CD4-positive, alpha-beta T cell treated with Interleukin-17A for 4 hours (primary cell): Measurements from ENCODE around the gene SLC2A14.
A peak's percentile ranks its signal among the peaks of the same experiment; 100 is the strongest.
"Not testable (repeated sequence)": the region's sequence is repeated elsewhere in the genome, so short reads cannot be mapped to it uniquely, and the experiment has no call there.

Experiments used
- DNase-seq: peaks from one replicate; pipeline ENCODE4 v3.0.0-alpha.2; 2020; ENCODE audit warnings: mixed read lengths

SLC2A14 gene

DNA sequence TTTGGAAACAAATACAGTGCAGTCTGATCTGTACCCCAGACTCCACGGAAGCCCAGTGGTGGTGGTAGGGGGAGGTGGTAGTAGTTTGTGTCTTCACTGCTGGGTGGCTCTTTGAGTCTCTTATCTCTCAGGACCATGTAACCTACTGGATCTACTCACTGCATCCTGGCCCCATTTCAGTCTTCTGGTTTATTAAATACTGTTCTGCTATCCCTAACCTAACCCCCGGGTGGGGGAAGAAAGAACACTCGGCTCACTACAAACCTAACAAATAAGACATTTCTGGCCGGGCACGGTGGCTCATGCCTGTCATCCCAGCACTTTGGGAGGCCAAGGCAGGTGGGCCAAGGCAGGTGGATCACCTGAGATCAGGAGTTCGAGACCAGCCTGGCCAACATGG lies 39.5 kb downstream of the SLC2A14 start:
- not testable (repeated sequence) for DNase-seq

DNA sequence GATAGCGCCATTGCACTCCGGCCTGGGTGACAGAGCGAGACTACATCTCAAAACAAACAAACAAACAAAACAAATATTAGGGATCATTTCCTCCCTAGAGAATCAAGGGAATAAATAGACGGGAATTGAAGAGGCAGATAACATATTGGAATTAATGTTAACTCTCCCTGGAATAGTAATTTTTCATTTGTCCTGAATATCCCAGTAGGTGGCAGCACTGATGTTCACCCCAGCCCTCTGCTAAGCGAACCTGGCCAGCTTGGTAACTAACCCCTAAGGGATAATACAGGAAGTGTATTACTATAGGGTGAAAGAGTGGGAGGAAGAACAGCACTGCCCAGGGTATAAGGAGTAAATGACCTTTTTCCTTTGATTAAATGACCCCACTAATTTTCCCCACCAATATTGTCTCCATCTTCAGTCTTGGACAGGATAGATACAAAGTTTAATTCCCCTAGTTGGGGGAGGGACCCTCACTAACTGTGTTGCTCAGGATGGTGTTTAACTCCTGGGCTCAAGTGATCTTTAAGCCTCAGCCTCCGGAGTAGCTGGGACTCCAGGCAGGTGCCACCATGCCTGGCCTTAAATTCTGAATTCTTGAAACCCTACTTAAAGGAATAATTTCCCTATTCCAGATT lies 40.5 kb downstream of the SLC2A14 start:
- DNase-seq = peak; percentile 31

- not testable (repeated sequence) for DNase-seq
These were observed 43.0 kb downstream of the SLC2A14 start for GRCh38 chr12:7829737-7830136.

- DNase-seq = not testable (repeated sequence)
These were observed 47.0 kb downstream of the SLC2A14 start for GRCh38 chr12:7825754-7826153.

DNA sequence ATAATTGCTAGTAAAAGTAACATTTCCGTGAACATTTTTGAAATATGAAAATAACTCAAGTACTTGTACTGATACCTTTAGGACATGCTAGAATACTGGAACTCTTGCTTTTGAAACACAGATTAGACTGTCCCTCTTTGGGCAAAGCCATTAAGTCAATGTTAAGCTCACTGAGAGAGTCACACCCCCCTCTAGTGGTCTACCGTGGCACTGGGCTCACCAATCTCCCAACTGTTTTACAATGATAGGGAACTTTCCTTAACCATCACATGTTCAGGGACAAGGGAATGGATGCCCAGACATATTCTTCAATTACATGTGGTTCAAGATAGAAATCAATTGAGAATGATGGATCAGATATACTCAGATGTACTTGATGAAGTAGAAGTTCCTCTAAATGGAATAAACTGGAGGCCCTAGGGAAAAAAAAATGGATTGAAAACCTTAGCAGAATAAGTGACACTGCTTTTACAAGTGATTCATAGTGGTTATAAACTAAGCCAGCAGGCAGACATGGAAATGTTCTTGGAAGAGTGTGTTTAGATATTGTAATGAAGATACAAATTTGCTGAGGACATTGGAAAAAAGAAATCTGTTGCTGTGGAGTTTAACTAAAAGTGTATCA lies 65.7 kb downstream of the SLC2A14 start:
- peak; percentile 63 for DNase-seq

DNA sequence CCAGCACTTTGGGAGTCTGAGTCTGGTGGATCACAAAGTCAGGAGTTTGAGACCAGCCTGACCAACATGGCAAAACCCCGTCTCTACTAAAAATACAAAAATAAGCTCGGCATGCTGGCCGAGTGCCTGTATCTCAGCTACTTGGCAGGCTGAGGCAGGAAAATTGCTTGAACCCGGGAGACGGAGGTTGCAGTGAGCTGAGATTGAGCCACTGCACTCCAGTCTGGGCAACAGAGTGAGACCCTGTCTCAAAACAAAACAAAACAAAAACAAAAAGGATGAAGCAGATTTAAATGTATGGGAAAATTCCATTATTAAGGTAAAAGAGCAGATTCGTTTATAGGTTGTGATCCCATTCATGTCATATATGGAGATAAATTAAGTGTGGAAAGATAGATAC lies 66.4 kb downstream of the SLC2A14 start:
- DNase-seq = not testable (repeated sequence)

DNA sequence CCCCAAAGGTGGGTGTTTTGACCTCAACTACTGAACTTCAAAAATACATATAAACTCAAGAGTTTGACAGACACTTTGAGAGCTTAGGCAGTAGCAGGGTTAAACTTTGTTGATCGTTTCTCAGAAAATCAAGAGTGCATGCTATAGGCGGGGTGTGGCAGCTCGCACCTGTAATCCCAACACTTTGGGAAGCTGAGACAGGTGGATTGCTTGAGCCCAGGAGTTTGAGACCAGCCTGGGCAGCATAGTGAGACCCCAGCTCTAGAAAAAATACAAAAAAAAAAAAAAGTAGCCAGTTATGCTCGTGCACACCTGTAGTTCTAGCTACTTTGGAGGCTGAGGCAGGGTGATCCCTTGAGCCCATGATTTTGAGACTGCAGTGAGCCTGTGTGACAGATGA lies 71.3 kb downstream of the SLC2A14 start:
- DNase-seq = no peak

DNA sequence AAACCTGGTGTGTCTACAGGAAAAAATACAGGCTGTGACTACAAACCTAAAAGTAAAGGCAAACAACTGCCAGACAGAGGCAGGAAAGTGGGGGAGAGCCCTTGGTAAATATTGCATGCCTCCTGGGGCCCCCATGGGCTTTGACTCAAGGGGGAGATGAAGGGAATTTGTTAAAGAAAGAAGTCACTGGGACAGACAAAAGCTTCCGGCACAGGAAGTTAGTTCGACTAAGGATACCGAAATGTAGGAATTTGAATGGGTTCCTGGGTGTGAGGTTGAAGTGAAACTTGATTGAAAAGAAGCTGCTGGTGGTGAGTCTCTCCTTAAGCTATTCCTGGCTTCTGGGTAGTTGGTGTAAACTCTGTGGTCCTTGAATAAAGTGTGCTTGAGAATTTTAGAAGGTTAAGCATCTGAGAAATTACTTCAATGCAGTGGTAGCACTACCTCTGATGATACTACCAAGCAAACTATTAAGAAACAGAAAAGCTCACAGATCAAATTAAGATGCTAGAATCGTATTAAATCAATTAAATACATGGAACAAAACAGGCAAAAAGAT lies 73.9 kb downstream of the SLC2A14 start:
- not testable (repeated sequence) for DNase-seq

- no peak for DNase-seq
These were observed 74.9 kb downstream of the SLC2A14 start for GRCh38 chr12:7797698-7798398.

GRCh38 chr12:7797269-7797668 lies 75.4 kb downstream of the SLC2A14 start:
- not testable (repeated sequence) for DNase-seq

GRCh38 chr12:7793211-7793610 lies 79.5 kb downstream of the SLC2A14 start:
- no peak for DNase-seq

DNA sequence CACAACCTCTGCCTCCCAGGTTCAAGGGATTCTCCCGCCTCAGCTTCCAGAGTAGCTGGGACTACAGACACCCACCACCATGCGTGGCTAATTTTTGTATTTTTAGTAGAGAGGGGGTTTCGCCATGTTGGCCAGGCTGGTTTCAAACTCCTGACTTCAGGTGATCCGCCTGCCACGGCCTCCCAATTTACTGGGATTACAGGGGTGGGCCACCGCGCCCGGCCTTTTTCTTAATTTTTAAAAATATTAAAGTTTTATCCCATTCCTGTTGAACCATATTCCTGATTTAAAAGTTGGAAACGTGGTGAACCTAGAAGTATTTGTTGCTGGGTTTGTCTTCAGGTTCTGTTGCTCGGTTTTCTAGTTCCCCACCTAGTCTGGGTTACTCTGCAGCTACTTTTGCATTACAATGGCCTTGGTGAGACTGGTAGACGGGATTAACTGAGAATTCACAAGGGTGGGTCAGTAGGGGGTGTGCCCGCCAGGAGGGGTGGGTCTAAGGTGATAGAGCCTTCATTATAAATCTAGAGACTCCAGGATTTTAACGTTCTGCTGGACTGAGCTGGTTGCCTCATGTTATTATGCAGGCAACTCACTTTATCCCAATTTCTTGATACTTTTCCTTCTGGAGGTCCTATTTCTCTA lies 83.7 kb downstream of the SLC2A14 start, which contains the start of gene NANOG:
Gene NANOG, plus strand, starts transcription at position 519 of the 645 bp plus-strand sequence. CDS start 213 bp downstream, outside the sequence.
- DNase-seq = not testable (repeated sequence)

GRCh38 chr12:7788294-7788660 lies 84.4 kb downstream of the SLC2A14 start:
- no peak for DNase-seq

GRCh38 chr12:7787574-7788293 lies 85.0 kb downstream of the SLC2A14 start:
- no peak for DNase-seq

DNA sequence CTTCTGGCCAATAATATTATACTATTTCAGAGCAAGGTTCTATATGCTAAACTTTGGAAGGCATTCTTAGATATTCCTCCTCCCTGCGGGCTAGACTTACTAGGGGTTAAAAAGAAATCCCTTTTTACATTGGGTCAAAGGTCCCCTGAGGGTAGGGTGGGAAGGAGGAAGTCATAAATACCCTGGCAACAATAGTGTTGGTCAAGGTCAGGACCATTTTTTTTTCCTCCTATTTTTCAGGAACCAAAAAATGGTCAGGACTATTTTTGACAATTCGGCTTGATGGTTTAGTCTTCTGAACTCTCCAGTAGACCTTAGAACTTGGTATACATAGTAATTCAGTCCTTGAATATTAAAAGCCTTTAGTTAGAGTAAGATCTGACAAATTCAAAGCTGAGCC lies 88.0 kb downstream of the SLC2A14 start:
- no peak for DNase-seq

DNA sequence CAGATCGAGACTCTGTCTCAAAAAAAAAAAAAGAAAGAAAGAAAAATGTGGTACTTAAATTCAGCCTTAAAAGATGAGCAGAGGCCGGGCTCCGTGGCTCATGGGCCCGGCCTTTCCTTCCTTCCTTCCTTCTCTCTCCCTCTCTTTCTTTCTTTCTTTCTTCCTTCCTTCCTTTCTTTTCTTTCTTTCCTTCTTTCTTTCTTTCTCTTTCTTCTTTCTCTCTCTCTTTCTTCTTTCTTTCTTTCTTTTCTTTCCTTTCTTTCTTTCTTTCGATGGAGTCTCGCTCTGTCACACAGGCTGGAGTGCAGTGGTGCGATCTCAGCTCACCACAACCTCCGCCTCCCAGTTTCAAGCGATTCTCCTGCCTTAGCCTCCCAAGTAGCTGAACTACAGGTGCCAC lies 89.3 kb downstream of the SLC2A14 start:
- not testable (repeated sequence) for DNase-seq

- no peak for DNase-seq
These were observed 90.7 kb downstream of the SLC2A14 start for GRCh38 chr12:7782055-7782454.

- DNase-seq = no peak
These were observed 91.4 kb downstream of the SLC2A14 start for GRCh38 chr12:7781274-7781673.

DNA sequence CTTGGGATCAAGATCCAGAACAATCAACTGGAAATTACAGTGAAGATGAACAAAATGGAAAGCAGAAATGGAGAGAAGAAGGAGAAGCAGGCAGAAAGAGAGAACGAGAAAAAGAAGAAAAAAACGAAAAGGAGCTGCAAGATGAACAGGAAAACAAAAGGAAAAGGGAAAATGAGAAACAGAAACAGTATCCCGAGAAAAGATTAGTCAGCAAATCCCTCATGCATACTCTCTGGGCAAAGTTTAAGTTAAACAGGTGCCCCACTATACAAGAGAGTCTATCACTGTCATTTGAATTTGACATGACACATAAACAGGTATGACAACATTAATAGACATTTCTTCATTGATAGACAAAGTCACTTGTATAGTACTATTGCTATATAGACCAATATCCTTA lies 102.7 kb downstream of the SLC2A14 start:
- no peak for DNase-seq
